Endothelial cell of umbilical vein (primary cell): ENCODE results near the gene CFAP46. TPM values are rescaled to one million over a fixed set of nuclear protein-coding genes. Genes with fewer than 3 reads are reported as not detected.

Experiments
- BruUV-seq: library from RNA; stranded (reverse); fragments of 400-500 nt; replicated peaks from 2 replicates; lab custom pipeline; 2021; lab: Mats Ljungman, UMichigan
- CTCF ChIA-PET: fragments of 300-600, 350-600 bp; sonication (Branson Sonifier 250); formaldehyde crosslinking; loops from one replicate; lab custom pipeline; 2021; ENCODE audit warnings: antibody characterized with exemption, inconsistent platforms; lab: Charles Lee
- POLR2A ChIA-PET: fragments of 300-600, 350-600 bp; sonication (Branson Sonifier 250); formaldehyde crosslinking; loops from one replicate; lab custom pipeline; 2021; ENCODE audit warnings: antibody characterized with exemption, inconsistent platforms; lab: Charles Lee
- DNase-seq: peaks from one replicate; pipeline ENCODE4 v3.0.0-alpha.2; 2011; ENCODE audit warnings: low read depth, low spot score
- FAIRE-seq: peaks from 2 replicates; lab custom pipeline; 2011; peaks lifted over from hg19 to GRCh38; lab: Jason Lieb, UNC
- H2AFZ ChIP-seq: 2 replicates; pipeline ENCODE4 v1.6.0; 2012; ENCODE audit warnings: low read depth, low read length, control low read depth, inconsistent platforms
- H3K27ac ChIP-seq: 2 replicates; pipeline ENCODE4 v1.5.1; 2011; ENCODE audit warnings: low read depth, mild to moderate bottlenecking, control low read depth, low read length, moderate library complexity; ENCODE audit not compliant: insufficient read depth
- H3K27me3 ChIP-seq, 2 experiments: 2 replicates each; pipeline versions ENCODE4 v1.6.0 to v1.6.1; 2011; ENCODE audit warnings: low read length in 2 of 2, mixed read lengths in 1 of 2; ENCODE audit not compliant: control insufficient read depth in 2 of 2, insufficient read depth in 2 of 2
- H3K36me3 ChIP-seq, 2 experiments: 2 replicates in 1 of 2; 3 replicates in 1 of 2; pipeline ENCODE4 v1.5.1; 2011; ENCODE audit warnings: low read length in 2 of 2, mild to moderate bottlenecking in 1 of 2, moderate library complexity in 1 of 2; ENCODE audit not compliant: control insufficient read depth in 2 of 2, insufficient read depth in 2 of 2; ENCODE audit errors: extremely low read depth in 1 of 2
- H3K4me1 ChIP-seq: 3 replicates; pipeline ENCODE4 v1.5.1; 2011; ENCODE audit warnings: mild to moderate bottlenecking, low read length; ENCODE audit not compliant: control insufficient read depth, insufficient read depth; ENCODE audit errors: extremely low read depth
- H3K4me2 ChIP-seq: 2 replicates; pipeline ENCODE4 v1.6.1; 2011; ENCODE audit warnings: low read length, control low read depth, mixed read lengths; ENCODE audit not compliant: insufficient read depth
- H3K4me3 ChIP-seq, 3 experiments: fragments of 200-600 bp in 1 of 3; sonication (generic), shearing (Covaris generic) in 1 of 3; replicated peaks in 1 of 3; 2 replicates each; pipeline ENCODE4 v1.5.1; 2011 to 2016; ENCODE audit warnings: control low read depth in 3 of 3, low read length in 3 of 3, mild to moderate bottlenecking in 2 of 3, inconsistent platforms in 1 of 3, low read depth in 1 of 3, moderate library complexity in 1 of 3; ENCODE audit not compliant: insufficient read depth in 1 of 3
- H3K79me2 ChIP-seq: 2 replicates; pipeline ENCODE4 v1.6.0; 2012; ENCODE audit warnings: low read length, inconsistent platforms; ENCODE audit not compliant: control insufficient read depth, insufficient read depth
- H3K9ac ChIP-seq: replicated peaks from 2 replicates; pipeline ENCODE3; 2011; ENCODE audit warnings: low read length, control low read depth; ENCODE audit not compliant: insufficient read depth; ENCODE audit errors: extremely low read depth
- H3K9me1 ChIP-seq: replicated peaks from 3 replicates; pipeline ENCODE4 v1.6.0; 2011; ENCODE audit warnings: mild to moderate bottlenecking, low read length; ENCODE audit not compliant: control insufficient read depth, insufficient read depth; ENCODE audit errors: extremely low read depth
- H3K9me3 ChIP-seq: replicated peaks from 2 replicates; pipeline ENCODE4 v1.5.1; 2012; ENCODE audit warnings: low read length, inconsistent platforms; ENCODE audit not compliant: control insufficient read depth, insufficient read depth
- H4K20me1 ChIP-seq: replicated peaks from 2 replicates; pipeline ENCODE3; 2011; ENCODE audit warnings: mild to moderate bottlenecking, low read length; ENCODE audit not compliant: control insufficient read depth, insufficient read depth; ENCODE audit errors: extremely low read depth
- EZH2 ChIP-seq: IDR thresholded peaks from 2 replicates; pipeline ENCODE4 v1.6.1; 2012; ENCODE audit warnings: borderline replicate concordance, low read depth, mild to moderate bottlenecking, moderate library complexity, low read length, inconsistent platforms; ENCODE audit not compliant: severe bottlenecking
- FOS ChIP-seq: IDR thresholded peaks from 2 replicates; pipeline ENCODE4 v1.6.1; 2011; ENCODE audit warnings: mild to moderate bottlenecking, low read length, moderate library complexity, borderline replicate concordance; ENCODE audit not compliant: insufficient read depth
- GATA2 ChIP-seq: IDR thresholded peaks from 2 replicates; pipeline ENCODE4 v1.7.0; 2011; ENCODE audit warnings: low read depth, mild to moderate bottlenecking, moderate library complexity, mixed read lengths, low read length; ENCODE audit not compliant: insufficient read length, insufficient read depth
- MYC ChIP-seq: IDR thresholded peaks from one replicate; pipeline ENCODE4 v1.6.1; 2011; ENCODE audit warnings: mild to moderate bottlenecking, low read depth, low read length
- POLR2A ChIP-seq: IDR thresholded peaks from 2 replicates; pipeline ENCODE4 v1.6.1; 2012; ENCODE audit warnings: low read depth, mild to moderate bottlenecking, control low read depth, low read length
- POLR2AphosphoS5 ChIP-seq: IDR thresholded peaks from 2 replicates; pipeline ENCODE4 v1.6.1; 2012; ENCODE audit warnings: low read depth, mild to moderate bottlenecking, control low read depth, low read length, moderate library complexity; ENCODE audit not compliant: insufficient read depth
- dilution Hi-C: fragments of 300-500 bp; cut with MboI; formaldehyde crosslinking; loops from one replicate; pipeline ENCODE4 v1.15.0; 2019; ENCODE audit warnings: low sequenced_read_pairs; ENCODE audit not compliant: extremely low pct_ligation_motif_present
- intact Hi-C: fragments of 100-400 bp; cut with micrococcal nuclease; formaldehyde crosslinking; loops from one replicate; pipeline ENCODE4 v1.10.0; 2022
- polyA plus RNA-seq, 4 experiments: library from polyadenylated mRNA; depleted of rRNA in 3 of 4; stranded (reverse) in 3 of 4; unstranded in 1 of 4; fragments of >200 nt; gene quantifications; 2 replicates each; pipeline versions ENCODE4 v1.2.1 to v1.2.3, GENCODE V29; 2011 to 2012; ENCODE audit warnings: missing spikeins in 1 of 4
- total RNA-seq: library from RNA; stranded (reverse); gene quantifications from 2 replicates; pipeline ENCODE4 v1.2.3, GENCODE V29; 2021
- TF ChIP-seq, protein P1 (sequence below), 2 donors: IDR thresholded peaks; 1 replicate in 1 of 2; 2 replicates in 1 of 2; pipeline ENCODE4 v1.5.1; 2011; ENCODE audit warnings: low read length in 2 of 2, mild to moderate bottlenecking in 2 of 2, moderate library complexity in 2 of 2, control low read depth in 1 of 2, inconsistent platforms in 1 of 2, low read depth in 1 of 2; ENCODE audit not compliant: insufficient read depth in 1 of 2; ENCODE audit errors: extremely low read depth in 1 of 2
- TF ChIP-seq, protein P2 (sequence below): IDR thresholded peaks from 2 replicates; pipeline ENCODE4 v1.6.1; 2011; ENCODE audit not compliant: insufficient read depth, insufficient read length

The CFAP46 gene
- total and polyA plus RNA-seq, 2 donors (not counting 3 experiments of a cell fraction or from before 2014, with no cell fraction given): 0.75 to 0.98 TPM

DNA sequence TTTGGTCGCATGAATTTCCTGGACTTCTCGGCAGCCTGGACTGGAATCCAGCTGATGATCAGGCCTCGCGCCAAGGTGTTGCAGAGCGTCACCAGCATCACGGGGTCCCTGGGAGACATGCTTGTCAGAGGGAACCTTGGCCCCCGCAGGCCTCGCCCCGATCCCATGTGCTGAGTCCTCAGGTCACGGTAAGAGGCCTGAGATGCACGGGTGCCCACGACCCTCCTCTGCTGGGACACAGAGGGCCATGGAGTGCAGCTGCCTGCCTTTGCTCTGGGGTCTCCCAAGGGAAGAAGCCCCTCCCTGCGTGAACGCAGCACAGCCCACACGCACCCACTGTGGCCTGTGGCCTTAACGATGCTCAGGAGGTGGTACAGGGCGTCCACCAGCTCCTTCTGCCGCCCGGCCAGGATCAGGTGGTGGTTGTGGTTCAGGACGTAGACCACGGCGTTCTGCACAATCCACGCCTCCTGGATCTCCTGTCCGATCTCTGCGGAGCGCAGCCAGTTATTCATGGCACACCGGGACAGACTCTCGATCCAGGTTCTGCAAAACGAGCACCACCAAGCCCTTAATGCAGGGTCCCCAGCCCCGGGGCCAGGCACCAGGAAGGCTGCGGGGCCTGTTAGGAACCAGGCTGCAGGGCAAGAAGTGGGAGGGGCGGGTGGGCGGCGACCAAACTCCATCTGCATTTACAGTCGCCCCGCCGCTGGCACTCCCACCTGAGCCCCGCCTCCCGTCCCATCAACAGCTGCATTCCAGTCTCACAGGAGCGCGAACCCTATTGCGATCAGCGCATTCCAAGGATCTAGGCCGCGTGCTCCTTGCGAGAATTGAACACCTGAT lies 29.4 kb downstream of the CFAP46 start:
- FAIRE-seq (no peak), DNase-seq (no peak)
- ChIA-PET POLR2A (no interaction called here), CTCF (no interaction called here)
- Histone ChIP-seq H3K36me3 (no peaks in the 10 kb centered on the region), H3K4me2 (no peak overlapping the region), H2AFZ (no peak overlapping the region), H4K20me1 (no peaks in the 10 kb centered on the region), H3K79me2 (no peaks in the 10 kb centered on the region), H3K27ac (no peak overlapping the region), H3K9me3 (no peaks in the 10 kb centered on the region), H3K9ac (no peak overlapping the region), H3K4me1 (no peaks in the 10 kb centered on the region), H3K4me3 (no peak overlapping the region), H3K27me3 (no peaks in the 10 kb centered on the region), H3K9me1 (no peaks in the 10 kb centered on the region)
- TF ChIP-seq FOS: no peak
- TF ChIP-seq, protein P1, sequence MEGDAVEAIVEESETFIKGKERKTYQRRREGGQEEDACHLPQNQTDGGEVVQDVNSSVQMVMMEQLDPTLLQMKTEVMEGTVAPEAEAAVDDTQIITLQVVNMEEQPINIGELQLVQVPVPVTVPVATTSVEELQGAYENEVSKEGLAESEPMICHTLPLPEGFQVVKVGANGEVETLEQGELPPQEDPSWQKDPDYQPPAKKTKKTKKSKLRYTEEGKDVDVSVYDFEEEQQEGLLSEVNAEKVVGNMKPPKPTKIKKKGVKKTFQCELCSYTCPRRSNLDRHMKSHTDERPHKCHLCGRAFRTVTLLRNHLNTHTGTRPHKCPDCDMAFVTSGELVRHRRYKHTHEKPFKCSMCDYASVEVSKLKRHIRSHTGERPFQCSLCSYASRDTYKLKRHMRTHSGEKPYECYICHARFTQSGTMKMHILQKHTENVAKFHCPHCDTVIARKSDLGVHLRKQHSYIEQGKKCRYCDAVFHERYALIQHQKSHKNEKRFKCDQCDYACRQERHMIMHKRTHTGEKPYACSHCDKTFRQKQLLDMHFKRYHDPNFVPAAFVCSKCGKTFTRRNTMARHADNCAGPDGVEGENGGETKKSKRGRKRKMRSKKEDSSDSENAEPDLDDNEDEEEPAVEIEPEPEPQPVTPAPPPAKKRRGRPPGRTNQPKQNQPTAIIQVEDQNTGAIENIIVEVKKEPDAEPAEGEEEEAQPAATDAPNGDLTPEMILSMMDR (IDR thresholded peaks at IDR 0.05; ENCODE audit: extremely low read depth in 1 of 2, insufficient read depth in 1 of 2, low read depth in 1 of 2, low read length in 2 of 2): no peak
- TF ChIP-seq, protein P2, sequence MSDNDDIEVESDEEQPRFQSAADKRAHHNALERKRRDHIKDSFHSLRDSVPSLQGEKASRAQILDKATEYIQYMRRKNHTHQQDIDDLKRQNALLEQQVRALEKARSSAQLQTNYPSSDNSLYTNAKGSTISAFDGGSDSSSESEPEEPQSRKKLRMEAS: no peak
- no peak for TF ChIP-seq EZH2
- no peak for TF ChIP-seq GATA2
- no peak for TF ChIP-seq POLR2A
- TF ChIP-seq POLR2AphosphoS5: no peak
- TF ChIP-seq MYC: no peak
- intact Hi-C loops: no loop called here
- no TSS peak for BruUV-seq
- dilution Hi-C loops: no loop called here
